Heart right ventricle (tissue), 16 donors: ENCODE data around the gene TIMM22. TPM values are rescaled to one million over a fixed set of nuclear protein-coding genes. Genes with fewer than 3 reads are reported as not detected.
A peak's percentile ranks its signal among the peaks of the same experiment; 100 is the strongest.

ENCODE experiments used
- ATAC-seq, 8 donors: fragments of 200-7000 bp; cut with Tn5 transposase; one replicate each; pipeline ENCODE4 v1.9.1; 2020; ENCODE audit warnings: mild to moderate bottlenecking in 8 of 8, moderate library complexity in 8 of 8, moderate number of reproducible peaks in 1 of 8
- DNase-seq, 2 donors: peaks; one replicate each; pipeline ENCODE4 v3.0.0-alpha.2; 2020
- H3K27ac ChIP-seq, 10 donors: fragments of 200-600 bp; sonication (generic) in 2 of 10; one replicate each; pipeline versions ENCODE4 v1.5.0 to v1.8.0; 2020 to 2022; ENCODE audit warnings: mild to moderate bottlenecking in 3 of 10
- H3K27me3 ChIP-seq, 7 donors: fragments of 200-600 bp; one replicate each; pipeline ENCODE4 v1.8.0; 2021 to 2022; ENCODE audit warnings: mild to moderate bottlenecking in 2 of 7
- H3K36me3 ChIP-seq, 9 donors: fragments of 200-600 bp; sonication (generic) in 1 of 9; one replicate each; pipeline versions ENCODE4 v1.5.0 to v1.8.0; 2020 to 2022; ENCODE audit warnings: mild to moderate bottlenecking in 2 of 9
- H3K4me1 ChIP-seq, 9 donors: fragments of 200-600 bp; sonication (generic) in 1 of 9; one replicate each; pipeline versions ENCODE4 v1.5.0 to v1.8.0; 2020 to 2022; ENCODE audit warnings: mild to moderate bottlenecking in 4 of 9
- H3K4me3 ChIP-seq, 10 donors: fragments of 200-600 bp; sonication (generic) in 2 of 10; one replicate each; pipeline versions ENCODE4 v1.5.0 to v1.8.0; 2020 to 2022; ENCODE audit warnings: mild to moderate bottlenecking in 7 of 10, moderate library complexity in 2 of 10
- H3K9me3 ChIP-seq, 11 donors: fragments of 200-600 bp in 10 of 11; sonication (generic) in 2 of 11; one replicate each; pipeline versions ENCODE4 v1.5.0 to v1.8.0; 2013 to 2022; ENCODE audit warnings: mild to moderate bottlenecking in 2 of 11, control low read depth in 1 of 11, moderate library complexity in 1 of 11
- CTCF ChIP-seq, 9 donors: fragments of 200-600 bp; sonication (generic) in 2 of 9; IDR thresholded peaks; one replicate each; pipeline versions ENCODE4 v1.5.0 to v1.8.0; 2021 to 2022; ENCODE audit warnings: antibody characterized with exemption in 9 of 9, mild to moderate bottlenecking in 5 of 9, moderate library complexity in 1 of 9
- WGBS, 2 donors: extraction: QIAGEN DNeasy Blood & Tissue Kit; methylation state at CpG; one replicate each; pipeline ENCODE4 v1.1.7; 2013; ENCODE audit warnings: inconsistent platforms in 1 of 2; 5-methylcytosine and 5-hydroxymethylcytosine counted together
- intact Hi-C, 10 donors: fragments of 100-400 bp; cut with DNase I; formaldehyde crosslinking; loops; one replicate each; pipeline versions ENCODE4 v1.11.1 to v1.14.2; 2022
- polyA plus RNA-seq, 2 donors: library from polyadenylated mRNA; stranded (reverse); fragments of 200-250 nt; gene quantifications; one replicate each; pipeline ENCODE4 v1.2.3, GENCODE V29; 2013
- total RNA-seq, 10 donors: library from RNA; stranded (reverse); fragmentation: NEBNext Ultra II Directional in 3 of 10; extraction: Animal tissue kit (Norgen Biotek cat#: 25700) in 3 of 10; gene quantifications; one replicate each; pipeline versions ENCODE4 v1.2.1 to v1.2.4, GENCODE V29; 2021 to 2023
- donor health status: Arrhythmogenic right ventricular cardiomyopathy.
- donor health status: ischemic (EF 13 %, LVEDD 7.1; RV severe dilation, severe dysfunction).
- donor health status: healthy with polysubstance abuse.
- donor health status: DM: no; HTN: yes; CAD: no.
- donor health status: DM: no; HTN: no; CAD: no.
- donor health status: ischemic (EF 25% LVEDD 6.9; RV normal size, moderate dysfunction).
- donor health status: ischemic (EF 25% LVEDD 5.7; RV mildly dilated, moderate dysfunction).
- donor health status: healthy.
- donor health status: DM: yes; HTN: yes; CAD: no.
- donor health status: Ischemic cardiomyopathy.
- donor health status: ischemic (EF 35%, LVEDD 5.7; RV mildly dilated, moderate dysfunction).
- donor health status: nonischemic (EF 11% LVEDD 7.7; RV severe dilation, severe dysfunction).
- donor health status: DM: yes; HTN: yes; CAD: no.
- donor health status: PGD.
- donor health status: ischemic (EF 29% LVEDD 5.4; RV normal size, mild dysfunction).
- donor health status: nonischemic (EF 23%, LVEDD 6.1; RV moderate dilation, normal function).

Gene TIMM22
- total and polyA plus RNA-seq, 12 donors = 12.5 to 19.8 (median 17.5) TPM

DNA sequence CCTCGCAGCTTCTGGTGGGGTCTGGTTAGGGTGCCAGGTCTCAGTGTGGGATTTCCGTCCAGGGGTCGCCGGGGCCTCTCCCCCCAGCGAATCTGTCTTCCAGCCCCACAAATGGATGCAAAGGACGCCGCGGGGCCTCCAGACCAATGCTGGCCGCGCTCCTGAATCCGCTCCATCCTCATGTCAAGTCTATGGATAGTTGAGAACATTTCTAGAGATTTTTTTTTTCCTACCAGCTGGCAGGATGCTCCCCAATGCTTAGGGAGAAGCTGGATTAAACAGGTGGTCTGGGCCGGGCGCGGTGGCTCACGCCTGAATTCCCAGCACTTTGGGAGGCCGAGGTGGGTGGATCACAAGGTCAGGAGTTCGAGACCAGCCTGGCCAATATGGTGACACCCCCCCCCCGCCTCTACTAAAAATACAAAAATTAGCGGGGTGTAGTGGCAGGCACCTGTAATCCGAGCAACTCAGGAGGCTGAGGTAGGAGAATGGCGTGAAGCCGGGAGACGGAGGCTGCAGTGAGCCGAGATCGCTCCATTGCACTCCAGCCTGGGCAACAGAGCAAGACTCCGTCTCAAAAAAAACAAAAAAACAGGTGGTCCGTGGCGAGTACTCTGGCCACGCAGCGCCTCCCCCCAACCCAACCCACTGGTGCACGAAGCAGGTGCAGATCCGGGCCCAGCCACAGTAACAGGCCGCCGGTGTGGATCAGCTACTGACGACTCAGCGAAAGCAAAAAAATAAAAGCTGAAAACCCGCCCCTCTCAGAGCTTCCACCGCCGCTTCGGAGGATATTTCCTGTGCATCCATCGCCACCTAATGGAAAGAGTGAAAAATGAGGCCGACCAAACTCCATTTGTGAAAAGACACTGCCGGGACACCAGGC is 16.3 kb upstream of the TIMM22 start:
- DNase-seq (peak; percentile 59 to 85), ATAC-seq (peak; percentile 61 to 90 (median 72))
- peak overlapping the region in 9 of 10 donors; percentile 51 to 94 (median 82) for H3K4me3 ChIP-seq
- H3K27me3 ChIP-seq = peaks cover 0 to 25% (median 0%) of the 10 kb centered on the region in 7 donors
- intact Hi-C loops = loop anchor here in 9 of 10 donors (1.0 to 5.0 kb wide), 5 partner anchors 183 to 568 kb away; a partner anchor contains a TSS
- no peaks in the 10 kb centered on the region for H3K36me3 ChIP-seq
- H3K9me3 ChIP-seq = no peaks in the 10 kb centered on the region
- peak; percentile 52 to 84 (median 79) for TF ChIP-seq CTCF (IDR thresholded peaks at IDR 0.05)
- WGBS, 2 donors = 30 to 35% methylated on average over 43 of the region's 43 CpGs
- peaks cover 4 to 43% (median 30%) of the 10 kb centered on the region in 9 donors for H3K4me1 ChIP-seq
- H3K27ac ChIP-seq = peak overlapping the region; percentile 43 to 84 (median 79)

- intact Hi-C loops = loop anchor here in 9 of 10 donors (1.0 to 5.0 kb wide), 5 partner anchors 184 to 569 kb away; a partner anchor contains a TSS
- WGBS, 2 donors = 37 to 42% methylated on average over 10 of the region's 10 CpGs
- ATAC-seq = no peak
Measured at GRCh38 chr17:981292-981658, 15.7 kb upstream of the TIMM22 start.

GRCh38 chr17:983921-984320 is 13.0 kb upstream of the TIMM22 start:
- no peak for ATAC-seq
- DNase-seq = no peak
- H3K27ac ChIP-seq = no peak overlapping the region
- H3K27me3 ChIP-seq = no peaks in the 10 kb centered on the region
- H3K4me3 ChIP-seq = no peak overlapping the region
- no peaks in the 10 kb centered on the region for H3K36me3 ChIP-seq
- peaks cover 4 to 14% (median 11%) of the 10 kb centered on the region in 9 donors for H3K4me1 ChIP-seq
- TF ChIP-seq CTCF (IDR thresholded peaks at IDR 0.05) = no peak
- no peaks in the 10 kb centered on the region for H3K9me3 ChIP-seq
- WGBS, 2 donors = 57 to 71% methylated on average over 3 of the region's 3 CpGs
- intact Hi-C loops = loop anchor here in 3 of 10 donors (5.0 kb wide), 2 partner anchors 187 to 572 kb away; a partner anchor contains a TSS

More at GRCh38 chr17:981292-981658, 15.7 kb upstream of the TIMM22 start:
- Histone ChIP-seq H3K4me1 (peaks cover 4 to 37% (median 27%) of the 10 kb centered on the region in 9 donors), H3K9me3 (no peaks in the 10 kb centered on the region), H3K27me3 (peaks cover 0 to 25% (median 0%) of the 10 kb centered on the region in 7 donors), H3K36me3 (no peaks in the 10 kb centered on the region), H3K4me3 (peak overlapping the region in 2 of 10 donors; percentile 35 to 82), H3K27ac (peak overlapping the region in 1 of 10 donors; percentile 66)
- no peak for DNase-seq
- peak in 1 of 9 donors; percentile 0 for TF ChIP-seq CTCF (IDR thresholded peaks at IDR 0.05)

GRCh38 chr17:986322-986929 is 10.5 kb upstream of the TIMM22 start:
- Histone ChIP-seq H3K27me3 (no peaks in the 10 kb centered on the region), H3K36me3 (no peaks in the 10 kb centered on the region), H3K9me3 (no peaks in the 10 kb centered on the region), H3K4me1 (no peaks in the 10 kb centered on the region), H3K4me3 (no peak overlapping the region), H3K27ac (no peak overlapping the region)
- no peak for DNase-seq
- ATAC-seq = no peak
- 87 to 89% methylated on average over 6 of the region's 6 CpGs for WGBS, 2 donors
- no peak for TF ChIP-seq CTCF (IDR thresholded peaks at IDR 0.05)
- intact Hi-C loops = no loop called here
